Colonic mucosa (tissue), 4 donors: ENCODE results near the gene SPEG. TPM values are rescaled to one million over a fixed set of nuclear protein-coding genes. Genes with fewer than 3 reads are reported as not detected.

ENCODE experiments used
- DNase-seq: peaks from one replicate; pipeline ENCODE4 v3.0.0-alpha.2; 2020
- H3K27ac ChIP-seq: fragments of 200-600 bp; one replicate; pipeline ENCODE4 v1.8.0; 2021
- H3K27me3 ChIP-seq: fragments of 200-600 bp; one replicate; pipeline ENCODE4 v1.8.0; 2021
- H3K36me3 ChIP-seq: fragments of 200-600 bp; one replicate; pipeline ENCODE4 v1.8.0; 2021
- H3K4me1 ChIP-seq: fragments of 200-600 bp; one replicate; pipeline ENCODE4 v1.8.0; 2021; ENCODE audit warnings: mild to moderate bottlenecking
- H3K4me3 ChIP-seq: fragments of 200-600 bp; one replicate; pipeline ENCODE4 v1.8.0; 2021
- H3K9ac ChIP-seq, 2 donors: one replicate each; pipeline ENCODE4 v1.7.0; 2013; ENCODE audit warnings: control low read depth in 2 of 2, low read depth in 2 of 2, low read length in 2 of 2
- H3K9me3 ChIP-seq: fragments of 200-600 bp; one replicate; pipeline ENCODE4 v1.8.0; 2021
- intact Hi-C: fragments of 100-400 bp; cut with DNase I; formaldehyde crosslinking; loops from one replicate; pipeline ENCODE4 v1.14.1; 2022
- total RNA-seq, 2 donors: library from RNA; stranded (reverse); fragmentation: NEBNext Ultra II Directional in 1 of 2; extraction: Animal tissue kit (Norgen Biotek cat#: 25700) in 1 of 2; gene quantifications; one replicate each; pipeline ENCODE4 v1.2.1, GENCODE V29; 2021
- TF ChIP-seq, protein P1 (sequence below): fragments of 200-600 bp; IDR thresholded peaks from one replicate; pipeline ENCODE4 v1.8.0; 2022; ENCODE audit warnings: antibody characterized with exemption, mild to moderate bottlenecking
- donor health status: healthy.
- donor health status: DM: no; HTN: no; CAD: no.
- donor health status: DM: no; HTN: no; CAD: no.

SPEG gene
- total RNA-seq, 2 donors from 2014 or later: 6.2 to 19.3 TPM

DNA sequence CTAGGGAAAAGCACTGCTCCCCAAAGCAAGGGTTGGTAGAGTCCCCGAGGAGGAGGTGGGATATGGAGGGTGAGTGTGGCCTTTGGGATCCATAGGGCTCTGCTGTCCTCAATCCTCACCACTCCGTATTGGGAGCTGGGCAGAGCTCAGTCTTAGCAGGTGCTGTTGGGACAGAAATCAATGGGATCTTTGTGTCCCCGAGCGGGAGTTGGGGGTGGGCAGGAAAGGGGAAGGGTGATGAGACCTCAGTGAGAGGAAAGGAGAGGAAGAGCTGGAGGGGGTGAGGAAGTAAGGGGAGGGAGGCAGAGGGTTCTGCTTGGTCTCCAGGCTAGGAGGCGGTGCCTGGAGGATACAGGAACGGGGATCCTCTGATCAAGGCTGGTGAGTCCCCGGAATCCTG, 82.2 kb downstream of the SPEG start:
- H3K9me3 ChIP-seq: no peaks in the 10 kb centered on the region
- no peak for DNase-seq
- no peaks in the 10 kb centered on the region for H3K4me1 ChIP-seq
- H3K9ac ChIP-seq: no peak overlapping the region
- intact Hi-C loops: no loop called here
- H3K36me3 ChIP-seq: no peaks in the 10 kb centered on the region
- no peak overlapping the region for H3K27ac ChIP-seq
- TF ChIP-seq, protein P1, sequence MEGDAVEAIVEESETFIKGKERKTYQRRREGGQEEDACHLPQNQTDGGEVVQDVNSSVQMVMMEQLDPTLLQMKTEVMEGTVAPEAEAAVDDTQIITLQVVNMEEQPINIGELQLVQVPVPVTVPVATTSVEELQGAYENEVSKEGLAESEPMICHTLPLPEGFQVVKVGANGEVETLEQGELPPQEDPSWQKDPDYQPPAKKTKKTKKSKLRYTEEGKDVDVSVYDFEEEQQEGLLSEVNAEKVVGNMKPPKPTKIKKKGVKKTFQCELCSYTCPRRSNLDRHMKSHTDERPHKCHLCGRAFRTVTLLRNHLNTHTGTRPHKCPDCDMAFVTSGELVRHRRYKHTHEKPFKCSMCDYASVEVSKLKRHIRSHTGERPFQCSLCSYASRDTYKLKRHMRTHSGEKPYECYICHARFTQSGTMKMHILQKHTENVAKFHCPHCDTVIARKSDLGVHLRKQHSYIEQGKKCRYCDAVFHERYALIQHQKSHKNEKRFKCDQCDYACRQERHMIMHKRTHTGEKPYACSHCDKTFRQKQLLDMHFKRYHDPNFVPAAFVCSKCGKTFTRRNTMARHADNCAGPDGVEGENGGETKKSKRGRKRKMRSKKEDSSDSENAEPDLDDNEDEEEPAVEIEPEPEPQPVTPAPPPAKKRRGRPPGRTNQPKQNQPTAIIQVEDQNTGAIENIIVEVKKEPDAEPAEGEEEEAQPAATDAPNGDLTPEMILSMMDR: no peak
- no peak overlapping the region for H3K4me3 ChIP-seq
- peaks cover 44% of the 10 kb centered on the region for H3K27me3 ChIP-seq

DNA sequence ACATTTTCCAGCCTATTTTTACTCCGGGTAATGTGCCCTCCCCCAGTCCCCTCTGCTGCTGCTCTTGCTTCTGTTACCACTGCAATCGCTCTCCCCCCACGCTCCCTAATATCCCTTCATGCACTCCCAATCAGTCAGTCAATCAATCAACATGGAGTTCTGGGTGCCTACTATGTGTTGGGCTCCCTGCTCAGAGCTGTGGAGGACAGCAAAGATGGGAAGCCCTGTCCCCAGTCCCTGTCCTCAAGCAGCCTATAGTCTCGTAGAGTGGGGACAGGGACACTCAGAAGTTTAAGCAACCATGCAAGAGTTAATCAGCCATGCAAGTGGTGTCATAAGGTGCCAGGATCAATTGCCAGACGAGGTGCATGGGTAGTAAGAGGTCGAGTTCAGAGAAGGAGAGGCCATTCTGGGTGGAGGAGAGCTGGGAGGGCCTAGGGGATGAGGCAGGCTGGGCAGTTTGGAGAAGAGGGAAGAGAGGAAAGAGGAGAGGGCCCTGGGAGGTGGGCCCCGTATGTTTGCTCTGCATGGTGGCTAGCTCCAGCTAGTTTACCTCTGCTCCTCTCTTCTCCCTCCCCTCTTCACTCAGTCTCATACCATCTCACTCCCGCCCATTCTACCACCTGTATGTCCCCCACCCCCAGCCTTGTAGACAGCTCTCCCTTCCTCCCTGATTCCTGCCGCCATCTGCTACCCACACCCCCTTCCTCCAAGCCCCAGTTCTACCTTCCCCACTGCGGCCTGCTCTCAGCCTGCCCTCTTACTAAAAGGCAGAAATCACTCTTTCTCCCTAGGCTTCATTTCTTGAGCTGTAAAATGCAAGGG, 83.5 kb downstream of the SPEG start:
- peaks cover 44% of the 10 kb centered on the region for H3K27me3 ChIP-seq
- intact Hi-C loops: no loop called here
- TF ChIP-seq, protein P1: no peak

DNA sequence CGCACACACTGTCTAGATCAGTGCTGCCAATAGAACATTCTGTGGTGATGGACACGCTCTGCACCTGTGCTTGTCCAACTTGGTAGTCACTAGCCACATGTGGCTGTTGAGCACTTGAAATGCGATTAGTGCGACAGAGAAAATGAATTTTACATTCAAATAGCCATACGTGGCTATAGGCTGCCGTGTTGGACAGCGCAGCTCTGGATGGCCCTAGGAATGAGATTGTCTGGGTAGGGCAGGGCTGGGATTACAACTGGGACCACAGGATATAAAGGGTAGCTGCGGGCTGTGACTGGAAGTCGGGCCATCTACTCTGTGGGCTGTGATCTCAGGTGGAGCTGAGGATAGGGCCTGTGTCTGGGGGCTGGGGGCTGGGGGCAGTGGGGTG, 84.9 kb downstream of the SPEG start:
- Histone ChIP-seq H3K4me1 (no peaks in the 10 kb centered on the region), H3K36me3 (no peaks in the 10 kb centered on the region), H3K27ac (no peak overlapping the region), H3K9ac (no peak overlapping the region), H3K9me3 (no peaks in the 10 kb centered on the region), H3K27me3 (peaks cover 40% of the 10 kb centered on the region), H3K4me3 (no peak overlapping the region)
- intact Hi-C loops: no loop called here
- TF ChIP-seq, protein P1: no peak
- no peak for DNase-seq

More for the DNA sequence above, 83.5 kb downstream of the SPEG start:
- Histone ChIP-seq H3K4me1 (no peaks in the 10 kb centered on the region), H3K36me3 (no peaks in the 10 kb centered on the region), H3K27ac (no peak overlapping the region), H3K4me3 (no peak overlapping the region), H3K9me3 (no peaks in the 10 kb centered on the region), H3K9ac (no peak overlapping the region)
- no peak for DNase-seq

DNA sequence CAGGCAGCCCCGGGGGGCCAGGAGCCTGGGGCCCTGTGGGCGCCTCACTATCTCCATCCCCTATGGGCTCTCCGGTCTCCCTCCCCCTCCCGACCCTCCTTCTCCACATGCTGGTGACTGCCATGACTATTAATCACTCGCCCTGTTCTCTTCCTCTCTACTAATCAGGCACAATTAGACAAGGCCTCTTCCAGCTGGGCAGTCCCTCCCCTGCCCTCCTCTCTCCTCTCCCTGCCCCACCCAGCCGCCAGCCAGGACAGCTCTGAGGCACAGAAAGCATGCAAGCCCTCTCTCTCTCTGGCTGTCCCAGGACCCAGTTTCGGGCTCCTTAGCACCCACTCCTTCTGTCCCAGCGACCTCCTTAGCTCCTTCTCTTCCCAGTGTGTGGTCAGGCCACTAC, 85.4 kb downstream of the SPEG start:
- Histone ChIP-seq H3K4me3 (no peak overlapping the region), H3K27ac (no peak overlapping the region), H3K4me1 (no peaks in the 10 kb centered on the region), H3K9ac (no peak overlapping the region), H3K27me3 (peaks cover 35% of the 10 kb centered on the region), H3K9me3 (no peaks in the 10 kb centered on the region), H3K36me3 (no peaks in the 10 kb centered on the region)
- DNase-seq: no peak
- intact Hi-C loops: no loop called here
- TF ChIP-seq, protein P1: no peak

DNA sequence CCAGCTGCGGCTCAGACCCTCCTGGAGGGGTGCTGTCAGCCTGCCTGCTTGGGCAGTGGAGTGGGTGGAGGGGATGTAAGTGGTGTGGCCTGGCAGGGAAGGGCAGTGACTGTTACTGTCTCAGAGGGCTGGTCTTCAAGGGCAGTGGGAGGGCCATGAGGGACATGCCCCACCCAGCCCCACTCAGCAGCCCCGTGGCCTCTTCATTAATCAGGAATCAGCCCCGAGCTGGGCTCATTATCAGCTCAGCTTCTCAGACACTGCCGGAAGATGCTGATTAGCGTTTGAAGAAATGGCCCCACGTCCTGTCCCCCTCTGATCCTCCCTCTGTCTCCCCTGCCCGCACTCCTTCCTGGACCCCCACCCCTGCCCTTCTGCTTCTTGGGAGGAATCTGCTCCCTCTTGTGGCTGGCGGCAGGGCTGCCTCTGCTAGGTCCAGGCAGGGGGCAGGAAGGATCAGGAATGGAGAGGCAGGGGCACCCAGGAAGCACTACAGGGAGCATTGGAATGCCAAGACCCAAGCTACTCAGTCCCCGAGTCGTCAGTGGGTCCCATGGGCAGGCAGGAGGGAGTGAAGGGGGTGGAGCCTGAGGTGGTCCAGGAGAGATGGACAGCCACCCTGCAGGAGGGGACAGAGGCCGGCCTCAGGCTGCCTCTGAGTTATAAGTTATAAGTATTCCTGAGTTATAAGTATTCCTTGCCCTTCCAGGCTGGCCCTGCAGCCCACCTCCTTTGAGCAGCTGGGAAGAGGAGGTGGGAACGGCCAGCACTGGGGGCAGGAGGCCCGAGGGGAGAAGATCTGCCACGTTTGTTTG, 86.6 kb downstream of the SPEG start:
- Histone ChIP-seq H3K9ac (no peak overlapping the region), H3K9me3 (no peaks in the 10 kb centered on the region), H3K4me3 (no peak overlapping the region), H3K27ac (no peak overlapping the region), H3K36me3 (no peaks in the 10 kb centered on the region), H3K4me1 (no peaks in the 10 kb centered on the region), H3K27me3 (peaks cover 35% of the 10 kb centered on the region)
- TF ChIP-seq, protein P1: peak; percentile 27
- intact Hi-C loops: no loop called here
- no peak for DNase-seq
